MCF 10A (cell line): Measurements from ENCODE around the gene FBXW7. TPM values are rescaled to one million over a fixed set of nuclear protein-coding genes. Genes with fewer than 3 reads are reported as not detected.

Experiments
- BruUV-seq: library from RNA; stranded (reverse); fragments of 400-500 nt; replicated peaks from 2 replicates; lab custom pipeline; 2021; lab: Mats Ljungman, UMichigan
- CTCF ChIA-PET: fragments of 300-600 bp; sonication (Branson Sonifier 250); formaldehyde crosslinking; extraction: SDS; loops from one replicate; lab custom pipeline; 2021; ENCODE audit warnings: antibody characterized with exemption, inconsistent platforms; lab: Yijun Ruan, JAX
- POLR2A ChIA-PET: fragments of 300-600, 350-650 bp; sonication (Branson Sonifier 250); formaldehyde crosslinking; extraction: SDS; loops from one replicate; lab custom pipeline; 2020; ENCODE audit warnings: antibody characterized with exemption, inconsistent platforms; lab: Yijun Ruan, JAX
- DNase-seq: peaks from one replicate; pipeline ENCODE4 v3.0.0-alpha.2; 2018; ENCODE audit not compliant: unreplicated experiment
- H3K27ac Mint-ChIP-seq: one replicate; pipeline ENCODE4 v1.8.0; 2022; ENCODE audit warnings: mild to moderate bottlenecking, low read depth, mixed read lengths; ENCODE audit not compliant: unreplicated experiment
- H3K27me3 Mint-ChIP-seq: one replicate; pipeline ENCODE4 v1.8.0; 2022; ENCODE audit warnings: mixed read lengths; ENCODE audit not compliant: insufficient read depth, unreplicated experiment
- H3K36me3 Mint-ChIP-seq: one replicate; pipeline ENCODE4 v1.8.0; 2022; ENCODE audit warnings: mild to moderate bottlenecking, moderate library complexity, mixed read lengths; ENCODE audit not compliant: insufficient read depth, unreplicated experiment
- H3K4me1 Mint-ChIP-seq: one replicate; pipeline ENCODE4 v1.8.0; 2022; ENCODE audit warnings: mixed read lengths; ENCODE audit not compliant: insufficient read depth, unreplicated experiment
- H3K4me3 Mint-ChIP-seq: one replicate; pipeline ENCODE4 v1.8.0; 2022; ENCODE audit warnings: mild to moderate bottlenecking, moderate library complexity, mixed read lengths; ENCODE audit not compliant: unreplicated experiment
- H3K9me3 Mint-ChIP-seq: one replicate; pipeline ENCODE4 v1.8.0; 2022; ENCODE audit warnings: mixed read lengths; ENCODE audit not compliant: unreplicated experiment
- CTCF ChIP-seq: fragments of 200-600 bp; IDR thresholded peaks from one replicate; pipeline ENCODE4 v1.8.0; 2022; ENCODE audit warnings: antibody characterized with exemption, mild to moderate bottlenecking; ENCODE audit not compliant: unreplicated experiment
- intact Hi-C: fragments of 100-400 bp; cut with micrococcal nuclease; formaldehyde crosslinking; loops from 2 replicates; pipeline ENCODE4 v1.14.1; 2022
- total RNA-seq: library from RNA; stranded (reverse); gene quantifications from 2 replicates; pipeline ENCODE4 v1.2.3, GENCODE V29; 2022

FBXW7 gene
- total RNA-seq, 1 experiment from 2014 or later = 40.2 TPM

GRCh38 chr4:152571296-152571695, 35.4 kb upstream of the FBXW7 start:
- ChIA-PET CTCF (no interaction called here), POLR2A (no interaction called here)
- H3K36me3 Mint-ChIP-seq = no peaks in the 10 kb centered on the region
- BruUV-seq = no TSS peak
- no peak for DNase-seq
- intact Hi-C loops = no loop called here
- peaks cover 4% of the 10 kb centered on the region for H3K4me1 Mint-ChIP-seq
- TF ChIP-seq CTCF = no peak
- H3K4me3 Mint-ChIP-seq = no peak overlapping the region
- H3K27ac Mint-ChIP-seq = no peak overlapping the region
- H3K9me3 Mint-ChIP-seq = no peaks in the 10 kb centered on the region
- H3K27me3 Mint-ChIP-seq = no peaks in the 10 kb centered on the region

- no peak for TF ChIP-seq CTCF
- H3K4me1 Mint-ChIP-seq = no peaks in the 10 kb centered on the region
Measured at GRCh38 chr4:152565333-152565732, 29.4 kb upstream of the FBXW7 start.

GRCh38 chr4:152564336-152564735, 28.4 kb upstream of the FBXW7 start:
- H3K27ac Mint-ChIP-seq = no peak overlapping the region
- no peaks in the 10 kb centered on the region for H3K36me3 Mint-ChIP-seq
- H3K27me3 Mint-ChIP-seq = no peaks in the 10 kb centered on the region
- no peak overlapping the region for H3K4me3 Mint-ChIP-seq
- no TSS peak for BruUV-seq
- H3K9me3 Mint-ChIP-seq = no peaks in the 10 kb centered on the region
- H3K4me1 Mint-ChIP-seq = no peaks in the 10 kb centered on the region
- DNase-seq = no peak
- POLR2A ChIA-PET = interaction anchor here (1.7 kb wide), 1 partner anchor 28 kb away, joined by 4 read pairs; no protein-coding TSS in a partner anchor
- TF ChIP-seq CTCF = no peak
- CTCF ChIA-PET = no interaction called here
- intact Hi-C loops = no loop called here

More at GRCh38 chr4:152565333-152565732, 29.4 kb upstream of the FBXW7 start:
- H3K4me3 Mint-ChIP-seq = no peak overlapping the region
- H3K27me3 Mint-ChIP-seq = no peaks in the 10 kb centered on the region
- ChIA-PET POLR2A (interaction anchor here (1.5 to 1.7 kb wide), 2 partner anchors 20 to 29 kb away, joined by 4 to 6 read pairs; no protein-coding TSS in a partner anchor), CTCF (interaction anchor here (0.6 kb wide), 1 partner anchor 13 kb away, joined by 3 read pairs; no protein-coding TSS in a partner anchor)
- no TSS peak for BruUV-seq
- intact Hi-C loops = no loop called here
- no peak overlapping the region for H3K27ac Mint-ChIP-seq
- DNase-seq = no peak
- no peaks in the 10 kb centered on the region for H3K36me3 Mint-ChIP-seq
- H3K9me3 Mint-ChIP-seq = no peaks in the 10 kb centered on the region

GRCh38 chr4:152563209-152563608, 27.3 kb upstream of the FBXW7 start:
- ChIA-PET CTCF (interaction anchor here (0.6 kb wide), 1 partner anchor 11 kb away, joined by 3 read pairs; no protein-coding TSS in a partner anchor), POLR2A (no interaction called here)
- BruUV-seq = no TSS peak
- no peak for TF ChIP-seq CTCF
- H3K9me3 Mint-ChIP-seq = no peaks in the 10 kb centered on the region
- H3K27ac Mint-ChIP-seq = no peak overlapping the region
- H3K36me3 Mint-ChIP-seq = no peaks in the 10 kb centered on the region
- intact Hi-C loops = no loop called here
- H3K4me3 Mint-ChIP-seq = no peak overlapping the region
- no peaks in the 10 kb centered on the region for H3K4me1 Mint-ChIP-seq
- no peak for DNase-seq
- H3K27me3 Mint-ChIP-seq = no peaks in the 10 kb centered on the region
